GM21390 (cell line): ENCODE results near the gene SLC22A5.
"Not testable (repeated sequence)": the region's sequence is repeated elsewhere in the genome, so short reads cannot be mapped to it uniquely, and the experiment has no call there.

Experiments
- ATAC-seq: cut with Tn5 transposase; IDR thresholded peaks from one replicate; pipeline ENCODE4 v1.9.1; 2021; ENCODE audit not compliant: unreplicated experiment

The SLC22A5 gene

DNA sequence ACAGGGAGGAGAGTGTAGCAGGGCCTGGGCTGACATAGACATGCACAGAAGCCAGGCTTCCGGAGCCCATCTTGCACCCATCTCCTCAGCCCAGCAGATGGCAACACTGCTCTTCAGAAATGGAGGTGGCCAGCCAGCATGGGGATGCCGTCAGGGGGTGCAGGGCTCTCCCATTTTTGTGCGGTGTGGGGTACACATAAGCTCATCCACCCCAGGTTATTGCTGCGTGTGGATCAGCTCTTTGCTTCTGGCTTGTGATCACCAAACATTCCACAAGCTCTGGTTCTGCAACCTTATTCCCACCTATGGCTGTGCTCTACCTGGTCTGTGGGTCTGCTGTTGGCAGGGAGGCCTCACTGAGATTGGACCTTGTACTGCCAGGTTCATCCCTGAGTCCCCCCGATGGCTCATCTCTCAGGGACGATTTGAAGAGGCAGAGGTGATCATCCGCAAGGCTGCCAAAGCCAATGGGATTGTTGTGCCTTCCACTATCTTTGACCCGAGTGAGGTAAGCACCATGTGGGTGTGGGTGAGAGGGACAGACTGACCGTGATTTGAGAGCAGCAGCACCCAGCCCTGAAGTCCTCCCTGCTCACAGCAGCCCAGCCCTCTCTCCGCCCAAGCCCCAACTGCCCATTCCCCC is 17.3 kb downstream of the SLC22A5 start:
- ATAC-seq: peak; percentile 83

DNA sequence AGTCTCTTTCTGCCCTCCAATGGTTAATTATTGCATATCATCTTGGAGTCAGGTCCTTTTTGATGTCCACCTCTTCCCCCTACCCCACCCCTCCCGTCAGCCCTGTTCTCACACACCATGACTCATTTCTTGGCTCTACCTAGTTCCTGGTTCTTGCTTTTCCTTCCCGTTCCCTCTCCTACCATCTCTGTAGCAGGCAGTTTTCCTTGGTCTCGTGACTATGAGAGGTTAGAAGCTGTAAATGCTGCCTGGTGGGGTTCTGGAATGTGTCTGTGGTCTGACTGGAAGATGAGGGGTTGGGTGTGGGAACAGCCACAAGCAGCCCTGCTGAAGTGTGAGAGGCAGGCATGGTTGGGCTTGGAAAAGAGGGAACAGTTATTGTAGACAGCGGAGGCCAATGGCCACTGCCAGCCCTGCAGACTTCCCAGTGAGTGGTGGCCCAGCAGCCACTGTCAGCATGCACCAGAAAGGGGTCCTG is 18.2 kb downstream of the SLC22A5 start:
- no peak for ATAC-seq

GRCh38 chr5:132388244-132389050 is 18.9 kb downstream of the SLC22A5 start:
- ATAC-seq: no peak

GRCh38 chr5:132389051-132389331 is 19.5 kb downstream of the SLC22A5 start:
- ATAC-seq: no peak

GRCh38 chr5:132389585-132390286 is 20.2 kb downstream of the SLC22A5 start:
- no peak for ATAC-seq

GRCh38 chr5:132391247-132391646 is 21.7 kb downstream of the SLC22A5 start:
- ATAC-seq: no peak

DNA sequence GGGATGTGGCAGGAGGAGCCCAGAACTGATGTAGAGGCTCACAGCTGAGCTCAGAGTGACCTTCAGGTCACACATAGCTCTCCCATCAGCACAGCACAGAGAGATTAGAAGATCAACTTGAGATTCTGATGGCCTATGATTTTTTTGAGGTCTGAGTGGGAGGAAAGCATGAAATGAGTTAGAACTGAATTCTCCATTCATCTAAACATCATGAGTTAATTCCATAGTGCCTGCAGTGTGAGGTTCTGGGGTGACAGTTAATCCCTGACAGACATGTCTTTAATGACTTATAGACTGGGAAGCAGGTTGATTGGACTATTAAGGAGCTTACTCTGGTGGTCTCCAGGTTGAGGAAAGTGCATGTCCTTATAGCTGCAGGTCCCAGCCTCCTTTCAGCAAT is 22.4 kb downstream of the SLC22A5 start:
- ATAC-seq: no peak

DNA sequence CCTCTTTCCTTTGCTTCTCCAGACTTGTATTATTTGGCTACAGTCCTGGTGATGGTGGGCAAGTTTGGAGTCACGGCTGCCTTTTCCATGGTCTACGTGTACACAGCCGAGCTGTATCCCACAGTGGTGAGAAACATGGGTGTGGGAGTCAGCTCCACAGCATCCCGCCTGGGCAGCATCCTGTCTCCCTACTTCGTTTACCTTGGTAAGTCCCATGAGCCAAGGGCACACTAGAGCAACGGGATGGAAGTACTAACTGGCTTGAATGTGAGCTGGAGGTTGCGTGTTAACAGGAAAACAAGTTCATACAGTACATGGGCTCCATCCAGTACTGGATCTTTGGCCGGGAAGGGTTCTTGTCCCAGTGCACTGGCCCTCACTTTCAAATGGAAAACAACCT is 22.9 kb downstream of the SLC22A5 start:
- ATAC-seq: no peak

DNA sequence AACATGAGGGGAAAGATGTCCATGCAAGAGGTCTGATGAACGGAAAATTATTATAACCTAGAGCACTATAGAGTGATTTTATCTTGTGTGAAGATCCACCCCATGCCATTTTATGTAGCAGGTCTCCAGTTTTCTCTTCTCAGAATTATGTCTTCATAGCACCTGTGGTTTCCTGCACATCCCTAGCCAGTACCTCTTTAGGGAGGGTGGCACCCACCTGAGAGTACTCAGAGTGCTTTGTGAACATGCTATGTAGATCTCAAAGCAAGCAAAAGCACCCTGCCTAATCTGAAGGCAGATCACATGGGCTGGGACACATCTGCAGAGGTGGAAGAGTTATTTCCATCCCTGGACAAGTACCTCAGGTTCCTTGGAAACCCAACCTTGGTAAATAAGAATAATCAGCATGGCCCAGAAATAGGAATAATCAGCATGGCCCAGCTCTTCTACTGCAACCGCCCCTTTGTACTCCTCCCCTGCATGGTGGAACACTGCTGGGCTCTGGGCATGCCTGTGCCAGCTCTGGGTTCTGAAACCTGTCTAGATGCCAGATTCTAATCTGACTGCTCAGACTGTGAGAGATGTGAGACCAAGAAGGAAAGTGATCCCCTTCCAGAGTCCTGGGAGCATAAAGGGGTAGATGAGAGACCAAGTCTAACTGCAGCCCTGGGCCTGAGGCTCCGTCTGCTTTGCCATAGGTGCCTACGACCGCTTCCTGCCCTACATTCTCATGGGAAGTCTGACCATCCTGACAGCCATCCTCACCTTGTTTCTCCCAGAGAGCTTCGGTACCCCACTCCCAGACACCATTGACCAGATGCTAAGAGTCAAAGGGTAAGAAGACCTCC is 23.7 kb downstream of the SLC22A5 start:
- ATAC-seq: no peak

GRCh38 chr5:132394667-132395259 is 25.3 kb downstream of the SLC22A5 start:
- peak; percentile 86 for ATAC-seq

- ATAC-seq: no peak
Observed at GRCh38 chr5:132396589-132397031, 27.1 kb downstream of the SLC22A5 start.

- ATAC-seq: no peak
Observed at GRCh38 chr5:132397224-132397623, 27.7 kb downstream of the SLC22A5 start.

GRCh38 chr5:132397936-132398675 is 28.6 kb downstream of the SLC22A5 start:
- ATAC-seq: not testable (repeated sequence)

GRCh38 chr5:132404041-132404440 is 34.5 kb downstream of the SLC22A5 start:
- ATAC-seq: not testable (repeated sequence)

- no peak for ATAC-seq
Observed at GRCh38 chr5:132405646-132406045, 36.1 kb downstream of the SLC22A5 start.

- ATAC-seq: no peak
Observed at GRCh38 chr5:132406144-132406783, 36.8 kb downstream of the SLC22A5 start.

- ATAC-seq: no peak
Observed at GRCh38 chr5:132407970-132408369, 38.5 kb downstream of the SLC22A5 start.

DNA sequence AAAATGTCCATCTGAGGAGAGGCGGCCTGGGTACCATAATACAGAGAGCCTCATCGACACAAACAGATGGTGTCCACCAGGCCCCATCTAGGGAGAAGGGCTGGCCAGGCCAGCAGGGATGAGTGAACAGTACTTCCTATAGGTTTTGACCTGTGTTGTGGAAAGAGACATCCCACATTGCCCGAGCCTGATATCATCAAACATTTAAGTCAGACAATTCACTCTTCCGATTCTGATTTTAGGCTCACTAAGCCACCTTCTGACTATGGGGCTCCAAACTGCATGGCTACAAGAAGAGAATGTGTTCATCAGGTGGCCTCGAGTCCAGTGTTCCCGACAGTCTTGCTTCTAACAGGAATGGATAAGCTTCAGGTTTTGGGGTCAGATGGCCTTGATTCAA is 38.9 kb downstream of the SLC22A5 start:
- ATAC-seq: no peak

- ATAC-seq: no peak
Observed at GRCh38 chr5:132408965-132409364, 39.5 kb downstream of the SLC22A5 start.
